HepG2 (cell line): ENCODE measurements around the gene AGR2. TPM values are rescaled to one million over a fixed set of nuclear protein-coding genes. Genes with fewer than 3 reads are reported as not detected.

ENCODE experiments used
- ATAC-seq: fragments of 200-7000 bp; cut with Tn5 transposase; 3 replicates; pipeline ENCODE4 v1.9.1; 2020; ENCODE audit warnings: mild to moderate bottlenecking, moderate library complexity
- BruUV-seq: library from RNA; stranded (reverse); fragments of 400-500 nt; replicated peaks from 2 replicates; lab custom pipeline; 2021; lab: Mats Ljungman, UMichigan
- CTCF ChIA-PET: fragments of 300-600 bp; formaldehyde crosslinking; extraction: SDS; loops from one replicate; lab custom pipeline; 2021; ENCODE audit warnings: low total read pairs, inconsistent platforms, low intra/inter-chr PET ratio; lab: Yijun Ruan, JAX
- POLR2A ChIA-PET: fragments of 350-600 bp; sonication (Branson Sonifier 250); formaldehyde crosslinking; loops from one replicate; lab custom pipeline; 2020; ENCODE audit warnings: antibody characterized with exemption, inconsistent platforms; lab: Yijun Ruan, JAX
- DNase-seq: peaks from one replicate; pipeline ENCODE4 v3.0.0-alpha.2; 2015; ENCODE audit warnings: low spot score
- FAIRE-seq: peaks from 3 replicates; lab custom pipeline; 2011; peaks lifted over from hg19 to GRCh38; lab: Jason Lieb, UNC
- H2AFZ ChIP-seq: one replicate; pipeline ENCODE4 v1.6.1; 2011; ENCODE audit warnings: low read length, inconsistent platforms
- H3K27ac ChIP-seq: fragments of 300-600 bp; 3 replicates; pipeline ENCODE4 v1.8.0; 2011; ENCODE audit warnings: mixed run types, mild to moderate bottlenecking, mixed read lengths, low read length, inconsistent platforms; ENCODE audit not compliant: insufficient read depth; ENCODE audit errors: extremely low read length
- H3K27me3 ChIP-seq, 2 experiments: fragments of 200-600 bp in 1 of 2; 2 replicates in 1 of 2; 3 replicates in 1 of 2; pipeline versions ENCODE4 v1.6.0 to v1.8.0; 2011; ENCODE audit warnings: low read length in 2 of 2, mild to moderate bottlenecking in 2 of 2, moderate library complexity in 2 of 2, inconsistent platforms in 1 of 2; ENCODE audit not compliant: insufficient read depth in 2 of 2, control insufficient read depth in 1 of 2
- H3K36me3 ChIP-seq, 2 experiments: fragments of 200-600 bp in 1 of 2; replicated peaks in 1 of 2; 2 replicates in 1 of 2; 3 replicates in 1 of 2; pipeline versions ENCODE4 v1.5.1 to v1.8.0; 2011; ENCODE audit warnings: low read length in 2 of 2, inconsistent platforms in 1 of 2; ENCODE audit not compliant: insufficient read depth in 2 of 2, control insufficient read depth in 1 of 2
- H3K4me1 ChIP-seq: 2 replicates; pipeline ENCODE4 v1.5.1; 2012; ENCODE audit warnings: low read length, inconsistent platforms; ENCODE audit not compliant: insufficient read depth
- H3K4me2 ChIP-seq: 2 replicates; pipeline ENCODE4 v1.6.0; 2011; ENCODE audit warnings: low read depth, low read length, inconsistent platforms
- H3K4me3 ChIP-seq, 3 experiments: fragments of 200-600 bp in 1 of 3; sonication (generic), shearing (Covaris generic) in 1 of 3; replicated peaks in 1 of 3; 2 replicates each; pipeline ENCODE4 v1.5.1; 2011 to 2016; ENCODE audit warnings: low read length in 3 of 3, inconsistent platforms in 2 of 3, low read depth in 2 of 3, mild to moderate bottlenecking in 2 of 3, control low read depth in 1 of 3, mixed read lengths in 1 of 3; ENCODE audit not compliant: insufficient read depth in 1 of 3
- H3K79me2 ChIP-seq: one replicate; pipeline ENCODE4 v1.6.1; 2011; ENCODE audit warnings: low read length, inconsistent platforms; ENCODE audit not compliant: insufficient read depth
- H3K9ac ChIP-seq: 2 replicates; pipeline ENCODE4 v1.6.0; 2011; ENCODE audit warnings: mild to moderate bottlenecking, low read depth, low read length, inconsistent platforms; ENCODE audit not compliant: insufficient read depth
- H3K9me3 ChIP-seq: 2 replicates; pipeline ENCODE4 v1.5.1; 2012; ENCODE audit warnings: mild to moderate bottlenecking, low read length
- H4K20me1 ChIP-seq: 2 replicates; pipeline ENCODE4 v1.6.0; 2011; ENCODE audit warnings: inconsistent platforms, mild to moderate bottlenecking, low read length, moderate library complexity; ENCODE audit not compliant: insufficient read depth
- ADNP ChIP-seq: sonication (generic); formaldehyde crosslinking; IDR thresholded peaks from 2 replicates; pipeline ENCODE4 v1.4.0; 2020; ENCODE audit warnings: missing genetic modification reagents
- ATF7 ChIP-seq, 2 experiments: fragments of 450-650 bp in 1 of 2; sonication (generic) in 1 of 2; formaldehyde crosslinking in 1 of 2; IDR thresholded peaks; 2 replicates each; pipeline versions ENCODE4 v1.4.0 to v1.6.1; 2016 to 2020; ENCODE audit warnings: antibody characterized with exemption in 1 of 2, mild to moderate bottlenecking in 1 of 2, missing genetic modification reagents in 1 of 2
- PAF1 ChIP-seq: IDR thresholded peaks from 2 replicates; pipeline ENCODE4 v1.6.1; 2016; ENCODE audit warnings: missing genetic modification reagents, missing compliant biosample characterization
- SKI ChIP-seq: fragments of 450-650 bp; IDR thresholded peaks from one replicate; pipeline ENCODE4 v1.6.1; 2018; ENCODE audit warnings: mild to moderate bottlenecking; ENCODE audit not compliant: partially characterized antibody
- STAT6 ChIP-seq: sonication (generic); formaldehyde crosslinking; IDR thresholded peaks from 2 replicates; pipeline ENCODE4 v1.4.0; 2020; ENCODE audit warnings: missing genetic modification reagents, mild to moderate bottlenecking, borderline replicate concordance
- THAP9 ChIP-seq: sonication (generic); formaldehyde crosslinking; IDR thresholded peaks from 2 replicates; pipeline ENCODE4; 2020; ENCODE audit warnings: missing genetic modification reagents, mild to moderate bottlenecking, borderline replicate concordance
- TSC22D2 ChIP-seq: sonication (generic); formaldehyde crosslinking; IDR thresholded peaks from 2 replicates; pipeline ENCODE4 v1.5.1; 2020; ENCODE audit warnings: missing genetic modification reagents, mild to moderate bottlenecking, borderline replicate concordance
- ZBTB46 ChIP-seq: sonication (generic); formaldehyde crosslinking; IDR thresholded peaks from 2 replicates; pipeline ENCODE4 v1.4.0; 2020; ENCODE audit warnings: mild to moderate bottlenecking, missing genetic modification reagents, borderline replicate concordance
- WGBS: methylation state at CpG from one replicate; pipeline ENCODE4 v1.1.6; 2017; ENCODE audit warnings: low lambda C conversion rate; 5-methylcytosine and 5-hydroxymethylcytosine counted together
- in situ Hi-C: cut with HindIII; loops from 2 replicates; pipeline ENCODE4 v1.10.0; 2017; ENCODE audit warnings: low pct_unique_long_range_greater_than_20kb; ENCODE audit not compliant: extremely low pct_ligation_motif_present
- intact Hi-C: fragments of 100-400 bp; cut with micrococcal nuclease; formaldehyde crosslinking; loops from one replicate; pipeline ENCODE4 v1.10.0; 2022; ENCODE audit not compliant: unreplicated experiment
- polyA plus RNA-seq, 8 experiments: library from polyadenylated mRNA; depleted of rRNA in 3 of 8; stranded (reverse) in 7 of 8; unstranded in 1 of 8; fragments of >200 nt; fragmentation: Illumina TruSeq in 4 of 8; extraction: Trizol in 4 of 8; gene quantifications; 2 replicates each; pipeline versions ENCODE4 v1.2.1 to v1.2.3, GENCODE V29; 2011 to 2016; ENCODE audit warnings: low read depth in 4 of 8, missing spikeins in 1 of 8, mixed read lengths in 1 of 8; ENCODE audit not compliant: insufficient read depth in 1 of 8
- total RNA-seq, 5 experiments: library from RNA; depleted of rRNA; stranded (reverse); fragments of >200 nt; fragmentation: Illumina TruSeq; extraction: Trizol; gene quantifications; 2 replicates each; pipeline ENCODE4 v1.2.3, GENCODE V29; 2016; ENCODE audit warnings: low read depth in 1 of 5
- TF ChIP-seq, protein P1 (sequence below): sonication (generic); formaldehyde crosslinking; IDR thresholded peaks from 2 replicates; pipeline ENCODE4 v1.5.0; 2020; ENCODE audit warnings: mild to moderate bottlenecking, low read depth, missing genetic modification reagents, borderline replicate concordance

AGR2 gene
- total and polyA plus RNA-seq, 2 of the 13 experiments (the other 11 are each of a cell fraction or from before 2014, with no cell fraction given) = 1.7 to 2.9 TPM

DNA sequence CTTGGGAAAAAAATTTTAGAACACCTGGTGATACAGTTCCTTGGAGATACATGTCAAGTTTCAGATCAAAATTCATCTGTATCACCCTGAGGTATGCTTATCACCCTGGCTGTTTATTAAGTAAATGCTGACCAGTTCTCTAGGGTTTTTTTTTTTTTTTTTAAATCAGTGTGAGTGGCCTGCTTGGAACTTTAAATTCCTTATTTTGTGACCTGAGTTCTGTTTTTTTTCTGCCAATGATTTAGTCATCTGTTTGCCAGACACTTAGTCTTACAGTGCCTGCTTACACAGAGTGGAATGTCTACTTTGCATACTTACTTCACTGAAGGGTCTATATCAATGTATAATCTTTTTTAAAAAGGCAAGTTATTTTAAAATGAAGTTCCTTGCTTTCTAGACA lies 49.4 kb downstream of the AGR2 start:
- Histone ChIP-seq H3K27me3 (peaks cover 0 to 13% of the 10 kb centered on the region in 2 experiments; a peak in 3 of 5 replicates), H3K9me3 (no peaks in the 10 kb centered on the region), H2AFZ (no peak overlapping the region), H3K4me2 (peak overlapping the region; percentile 89; the same call in 1 of the 2 replicates), H3K4me3 (no peak overlapping the region), H3K4me1 (peaks cover 15% of the 10 kb centered on the region; the same call in 1 of the 2 replicates), H3K9ac (no peak overlapping the region), H3K27ac (no peak overlapping the region), H3K36me3 (no peaks in the 10 kb centered on the region), H3K79me2 (no peaks in the 10 kb centered on the region), H4K20me1 (no peaks in the 10 kb centered on the region)
- ChIA-PET POLR2A (no interaction called here), CTCF (no interaction called here)
- ATAC-seq (no peak), DNase-seq (no peak), FAIRE-seq (no peak)
- TF ChIP-seq TSC22D2 (CRISPR knock-in tag) = no peak
- TF ChIP-seq PAF1 (CRISPR knock-in tag) = no peak
- intact Hi-C loops = no loop called here
- no TSS peak for BruUV-seq
- in situ Hi-C loops = no loop called here

- intact Hi-C loops (no loop called here), in situ Hi-C loops (no loop called here)
- Histone ChIP-seq H3K27ac (no peak overlapping the region), H3K36me3 (no peaks in the 10 kb centered on the region), H3K4me1 (peaks cover 15% of the 10 kb centered on the region; the same call in 1 of the 2 replicates), H3K4me2 (peak overlapping the region; percentile 89), H3K9ac (no peak overlapping the region), H3K4me3 (peak overlapping the region; percentile 18 to 80 (median 62); a peak in 4 of 6 replicates), H3K9me3 (no peaks in the 10 kb centered on the region), H4K20me1 (no peaks in the 10 kb centered on the region), H2AFZ (peak overlapping the region; percentile 22), H3K79me2 (no peaks in the 10 kb centered on the region), H3K27me3 (peaks cover 0 to 13% of the 10 kb centered on the region in 2 experiments; a peak in 3 of 5 replicates)
- TSS peak; percentile 56 for BruUV-seq
- ATAC-seq (no peak), DNase-seq (no peak), FAIRE-seq (no peak)
- ChIA-PET POLR2A (no interaction called here), CTCF (no interaction called here)
- WGBS = 17% methylated on average over 6 of the region's 6 CpGs
- TF ChIP-seq SKI (no peak), ZBTB46 (no peak), ADNP (CRISPR knock-in tag) (no peak), THAP9 (CRISPR knock-in tag) (no peak), ATF7 (IDR thresholded peaks at IDR 0.05) (no peak), ATF7 (CRISPR knock-in tag; IDR thresholded peaks at IDR 0.05) (no peak), STAT6 (no peak)
- TF ChIP-seq, protein P1, sequence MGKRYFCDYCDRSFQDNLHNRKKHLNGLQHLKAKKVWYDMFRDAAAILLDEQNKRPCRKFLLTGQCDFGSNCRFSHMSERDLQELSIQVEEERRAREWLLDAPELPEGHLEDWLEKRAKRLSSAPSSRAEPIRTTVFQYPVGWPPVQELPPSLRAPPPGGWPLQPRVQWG (CRISPR knock-in tag) = no peak
These were observed 49.9 kb downstream of the AGR2 start for GRCh38 chr7:16754856-16755317.
